T-helper 9 cell (primary cell): ENCODE data around the gene ORMDL1.
"Not testable (repeated sequence)": the region's sequence is repeated elsewhere in the genome, so short reads cannot be mapped to it uniquely, and the experiment has no call there.

Experiments used
- DNase-seq: peaks from one replicate; pipeline ENCODE4 v3.0.0-alpha.2; 2020

The ORMDL1 gene

GRCh38 chr2:189770590-189771322 lies 13.4 kb downstream of the ORMDL1 start:
- DNase-seq = no peak

DNA sequence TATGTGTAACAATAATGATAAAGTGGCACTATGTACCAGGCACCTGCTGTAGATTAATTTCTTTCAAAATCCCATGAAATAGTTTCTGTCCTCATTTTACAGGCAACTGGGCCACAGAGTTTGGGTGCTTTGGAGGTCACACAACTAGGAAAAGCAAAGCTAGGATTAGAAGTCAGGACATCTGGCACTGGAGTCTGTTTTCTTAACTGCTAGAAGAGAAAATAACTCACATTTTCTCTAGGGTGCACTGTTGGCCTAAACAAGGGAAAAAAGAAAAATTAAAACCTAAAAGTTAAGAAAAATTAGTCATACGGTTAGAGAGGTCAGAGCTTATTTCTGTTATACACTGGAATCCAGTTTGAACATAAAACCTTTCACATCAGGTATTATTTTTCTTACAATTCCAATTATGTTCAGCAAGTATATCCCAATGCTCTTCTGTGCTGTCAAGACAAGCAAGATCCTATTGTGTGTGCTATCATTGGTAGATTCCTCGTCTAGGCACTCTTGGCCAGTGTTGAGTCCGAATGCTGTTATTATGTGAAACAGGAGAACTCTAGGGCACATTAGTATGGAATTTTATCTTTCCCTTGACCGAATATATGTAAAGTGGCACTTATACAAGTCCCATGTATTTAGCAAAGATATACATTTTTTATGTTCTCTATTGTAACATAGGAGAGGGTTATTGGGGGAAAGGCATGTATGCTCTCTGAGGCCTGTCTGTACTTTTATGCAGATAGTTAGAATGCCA lies 20.1 kb downstream of the ORMDL1 start:
- no peak for DNase-seq

DNA sequence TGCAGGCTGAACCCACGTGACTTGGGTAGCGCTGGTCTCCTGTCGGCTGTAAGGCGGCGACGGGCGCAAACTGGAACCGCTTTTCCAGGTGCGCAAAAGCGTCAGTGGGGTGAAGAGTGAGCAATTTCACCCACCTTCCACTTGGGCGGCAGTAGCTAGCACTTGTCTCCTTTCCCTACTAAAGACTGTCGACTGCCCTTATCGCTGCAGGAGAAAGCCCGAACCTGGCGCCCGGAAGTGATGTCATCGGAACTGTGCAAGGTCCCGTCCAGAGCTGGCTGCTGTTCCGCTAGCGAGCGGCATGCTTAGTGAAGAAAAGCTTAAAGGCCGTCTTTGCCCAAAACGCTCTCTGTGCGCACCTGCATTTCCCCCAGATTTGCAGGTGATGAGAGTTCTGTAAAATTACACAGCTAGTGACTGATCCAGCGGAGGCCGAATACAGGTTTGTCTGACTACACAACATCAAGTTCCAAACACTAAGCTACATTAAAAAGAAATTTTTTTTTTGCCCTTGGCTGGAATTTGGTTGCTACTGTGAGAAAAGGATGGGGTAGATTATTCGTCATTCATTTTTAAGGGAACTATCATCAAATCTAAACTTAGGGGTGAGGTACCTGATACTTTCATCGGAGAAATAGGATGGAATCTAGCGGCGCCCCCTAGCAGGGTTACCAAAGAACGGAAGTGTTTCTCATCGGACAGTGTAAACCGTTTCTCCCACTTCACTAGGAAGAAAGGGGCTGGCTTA lies 21.4 kb downstream of the ORMDL1 start, which contains the start of gene OSGEPL1:
OSGEPL1 (minus strand) TSS at position 242 of the 748 bp plus-strand sequence. CDS start 1,152 bp downstream, outside the sequence.
- DNase-seq = peak; percentile 87

DNA sequence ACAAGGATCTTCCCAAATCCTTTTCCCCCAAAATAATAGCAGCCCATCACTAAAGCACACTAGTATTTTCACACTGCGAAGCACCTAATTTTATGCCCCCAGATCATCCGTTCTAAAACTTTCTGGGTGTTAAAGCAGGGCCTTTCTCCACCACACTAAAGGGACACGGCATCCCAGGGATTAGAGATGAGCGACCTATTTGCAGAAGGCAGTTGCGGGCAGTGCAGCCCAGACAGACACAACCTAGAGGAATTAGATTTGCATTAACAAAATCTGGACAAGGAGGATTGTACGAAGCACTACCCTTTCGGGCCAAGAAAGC lies 21.9 kb downstream of the ORMDL1 start:
- no peak for DNase-seq

- DNase-seq = not testable (repeated sequence)
Measured at GRCh38 chr2:189760154-189760553, 24.0 kb downstream of the ORMDL1 start.

- no peak for DNase-seq
Measured at GRCh38 chr2:189756311-189756952, 27.7 kb downstream of the ORMDL1 start.

GRCh38 chr2:189751080-189751658 lies 33.0 kb downstream of the ORMDL1 start:
- DNase-seq = peak; percentile 15

DNA sequence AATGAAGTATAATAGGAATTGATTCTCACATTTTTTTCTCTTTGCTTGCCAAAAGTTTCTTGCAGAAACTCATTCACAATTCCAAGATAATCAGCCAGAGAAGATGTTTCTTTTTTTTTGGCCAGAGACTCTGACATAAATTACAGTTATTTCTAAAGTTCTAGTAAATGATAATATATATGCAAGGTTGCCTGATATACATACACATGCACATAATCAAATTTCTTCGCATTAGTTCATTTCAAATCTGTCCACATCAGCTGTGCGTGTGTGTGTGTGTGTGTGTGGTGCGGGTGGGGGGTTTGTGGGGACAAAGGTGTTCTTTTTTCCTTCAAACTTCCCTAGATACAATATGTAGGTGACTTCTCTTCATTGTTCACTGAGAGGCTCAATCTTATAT lies 54.7 kb downstream of the ORMDL1 start:
- DNase-seq = no peak

DNA sequence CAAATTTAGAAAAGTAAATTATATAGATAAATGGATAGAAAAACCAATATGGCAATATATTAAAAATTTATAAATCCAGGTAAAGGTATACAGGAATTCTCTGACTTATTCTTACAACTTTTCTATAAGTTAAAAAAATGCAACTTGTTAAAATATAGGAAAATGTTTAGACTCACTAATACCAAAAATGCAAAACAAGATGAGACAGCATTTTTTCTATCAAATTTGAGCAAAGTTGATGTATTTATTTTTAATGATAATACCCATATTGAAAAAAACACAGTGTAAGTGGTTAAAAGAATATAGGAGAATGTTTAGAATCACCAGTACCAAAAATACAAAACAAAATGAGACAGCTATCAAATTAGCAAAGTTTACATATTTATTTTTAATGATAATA lies 57.3 kb downstream of the ORMDL1 start:
- no peak for DNase-seq

DNA sequence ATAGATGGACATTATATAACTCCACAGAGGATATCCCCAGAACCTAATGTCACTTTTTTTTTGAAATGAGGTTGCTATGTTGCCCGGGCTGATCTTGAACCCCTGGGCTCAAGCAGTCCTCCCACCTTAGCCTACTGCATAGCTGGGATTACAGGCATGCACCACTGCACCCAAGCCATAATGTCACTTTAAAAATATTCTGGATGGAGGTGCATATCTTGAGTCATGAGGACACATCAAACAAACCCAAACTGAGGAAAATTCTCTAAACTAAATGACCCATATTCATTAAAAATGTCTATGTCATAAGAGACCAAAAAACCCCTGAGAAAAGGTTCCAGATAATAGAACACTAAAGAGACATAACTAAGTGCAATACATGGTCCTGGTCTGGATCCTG lies 57.9 kb downstream of the ORMDL1 start:
- no peak for DNase-seq

GRCh38 chr2:189723192-189723591 lies 60.9 kb downstream of the ORMDL1 start:
- no peak for DNase-seq
